Measurements from ENCODE around the gene PIBF1.
"Not testable (repeated sequence)": the region's sequence is repeated elsewhere in the genome, so short reads cannot be mapped to it uniquely, and the experiment has no call there.

PIBF1 gene

DNA sequence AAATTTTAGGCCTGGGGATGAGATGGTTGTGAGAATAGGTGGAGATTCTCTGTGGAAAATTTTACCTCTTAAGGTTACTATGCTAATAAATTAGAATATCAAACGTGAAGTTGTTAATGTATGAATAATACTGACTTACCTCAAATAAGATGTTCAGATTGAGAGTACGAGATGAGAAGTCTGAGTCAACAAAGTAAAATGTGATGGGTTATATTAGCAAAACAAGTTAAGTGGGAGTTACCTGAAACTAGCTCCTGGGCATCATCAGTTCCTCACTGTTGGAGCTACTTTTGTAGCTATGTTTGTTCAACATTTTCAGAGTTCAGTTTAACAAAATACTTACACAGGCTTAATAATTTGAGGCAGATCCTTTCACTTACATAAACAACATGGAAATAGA, 108.6 kb downstream of the PIBF1 start:
- no peak for DNase-seq (ENCODE audit: extremely low spot score)
- POLR2A ChIA-PET, result no interaction called here
- TF ChIP-seq, protein P1, sequence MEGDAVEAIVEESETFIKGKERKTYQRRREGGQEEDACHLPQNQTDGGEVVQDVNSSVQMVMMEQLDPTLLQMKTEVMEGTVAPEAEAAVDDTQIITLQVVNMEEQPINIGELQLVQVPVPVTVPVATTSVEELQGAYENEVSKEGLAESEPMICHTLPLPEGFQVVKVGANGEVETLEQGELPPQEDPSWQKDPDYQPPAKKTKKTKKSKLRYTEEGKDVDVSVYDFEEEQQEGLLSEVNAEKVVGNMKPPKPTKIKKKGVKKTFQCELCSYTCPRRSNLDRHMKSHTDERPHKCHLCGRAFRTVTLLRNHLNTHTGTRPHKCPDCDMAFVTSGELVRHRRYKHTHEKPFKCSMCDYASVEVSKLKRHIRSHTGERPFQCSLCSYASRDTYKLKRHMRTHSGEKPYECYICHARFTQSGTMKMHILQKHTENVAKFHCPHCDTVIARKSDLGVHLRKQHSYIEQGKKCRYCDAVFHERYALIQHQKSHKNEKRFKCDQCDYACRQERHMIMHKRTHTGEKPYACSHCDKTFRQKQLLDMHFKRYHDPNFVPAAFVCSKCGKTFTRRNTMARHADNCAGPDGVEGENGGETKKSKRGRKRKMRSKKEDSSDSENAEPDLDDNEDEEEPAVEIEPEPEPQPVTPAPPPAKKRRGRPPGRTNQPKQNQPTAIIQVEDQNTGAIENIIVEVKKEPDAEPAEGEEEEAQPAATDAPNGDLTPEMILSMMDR (IDR thresholded peaks at IDR 0.05; ENCODE audit: control extremely low read depth, extremely low read depth, low read depth, missing control alignments), result no peak
- CTCF ChIA-PET, result interaction anchor here (0.8 to 1.2 kb wide), 3 partner anchors 11 to 99 kb away, joined by 3 read pairs; no protein-coding TSS in a partner anchor

DNA sequence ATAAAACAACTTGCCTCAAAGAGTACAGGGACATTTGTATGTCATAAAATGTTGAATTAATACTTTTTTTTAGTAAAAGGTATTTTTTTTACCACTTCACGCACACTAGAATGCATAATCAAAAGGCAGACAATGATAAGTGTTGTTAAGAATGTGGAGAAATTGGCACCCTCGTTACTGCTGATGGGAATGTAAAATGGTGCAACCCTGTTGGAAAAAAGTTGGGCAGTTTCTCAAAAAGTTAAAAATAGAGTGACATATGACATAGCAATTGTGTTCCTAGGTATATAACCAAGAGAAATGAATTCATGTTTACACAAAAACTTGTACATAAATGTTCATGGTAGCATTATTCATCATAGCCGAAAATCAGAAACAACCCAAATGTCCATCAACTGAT, 109.5 kb downstream of the PIBF1 start:
- ChIA-PET CTCF (interaction anchor here (1.2 kb wide), 1 partner anchor 100 kb away, joined by 3 read pairs; no protein-coding TSS in a partner anchor), POLR2A (no interaction called here)
- TF ChIP-seq, protein P1 (IDR thresholded peaks at IDR 0.05; ENCODE audit: control extremely low read depth, extremely low read depth, low read depth, missing control alignments), result no peak
- no peak for DNase-seq (ENCODE audit: extremely low spot score)

DNA sequence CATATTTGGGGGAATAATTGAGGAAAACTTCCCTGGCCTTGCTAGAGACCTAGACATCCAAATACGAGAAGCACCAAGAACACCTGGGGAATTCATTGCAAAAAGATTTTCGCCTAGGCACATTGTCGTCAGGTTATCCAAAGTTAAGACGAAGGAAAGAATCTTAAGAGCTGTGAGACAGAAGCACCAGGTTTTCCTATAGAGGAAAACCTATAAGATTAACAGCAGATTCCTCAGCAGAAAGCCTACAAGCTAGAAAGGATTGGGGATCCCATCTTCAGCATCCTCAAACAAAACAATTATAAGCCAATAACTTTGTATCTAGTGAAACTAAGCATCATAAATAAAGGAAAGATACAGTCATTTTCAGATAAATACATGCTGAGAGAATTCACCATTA, 114.9 kb downstream of the PIBF1 start:
- DNase-seq (ENCODE audit: extremely low spot score), result no peak
- CTCF ChIA-PET, result interaction anchor here (0.9 to 1.5 kb wide), 3 partner anchors 14 to 364 kb away, joined by 3 to 4 read pairs (median 3); no protein-coding TSS in a partner anchor
- POLR2A ChIA-PET, result no interaction called here
- TF ChIP-seq, protein P1 (IDR thresholded peaks at IDR 0.05; ENCODE audit: control extremely low read depth, extremely low read depth, low read depth, missing control alignments), result no peak

DNA sequence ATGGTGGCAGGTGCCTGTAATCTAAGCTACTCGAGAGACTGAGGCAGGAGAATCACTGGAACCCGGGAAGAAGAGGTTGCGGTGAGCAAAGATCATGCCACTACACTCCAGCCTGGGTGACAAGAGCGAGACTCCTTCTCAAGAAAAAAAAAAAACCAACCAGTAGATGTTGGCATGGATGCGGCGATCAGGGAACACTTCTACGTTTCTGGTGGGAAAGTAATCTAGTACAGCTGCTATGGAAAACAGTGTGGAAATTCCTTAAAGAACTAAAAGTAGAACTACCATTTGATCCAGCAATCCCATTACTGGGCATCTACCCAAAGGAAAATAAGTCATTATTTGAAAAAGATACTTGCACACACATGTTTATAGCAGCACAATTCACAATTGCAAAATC, 119.6 kb downstream of the PIBF1 start:
- POLR2A ChIA-PET; DNase-seq (ENCODE audit: extremely low spot score): not testable (repeated sequence)
- CTCF ChIA-PET, result interaction anchor here (1.1 kb wide), 2 partner anchors 11 to 153 kb away, joined by 3 read pairs; no protein-coding TSS in a partner anchor

DNA sequence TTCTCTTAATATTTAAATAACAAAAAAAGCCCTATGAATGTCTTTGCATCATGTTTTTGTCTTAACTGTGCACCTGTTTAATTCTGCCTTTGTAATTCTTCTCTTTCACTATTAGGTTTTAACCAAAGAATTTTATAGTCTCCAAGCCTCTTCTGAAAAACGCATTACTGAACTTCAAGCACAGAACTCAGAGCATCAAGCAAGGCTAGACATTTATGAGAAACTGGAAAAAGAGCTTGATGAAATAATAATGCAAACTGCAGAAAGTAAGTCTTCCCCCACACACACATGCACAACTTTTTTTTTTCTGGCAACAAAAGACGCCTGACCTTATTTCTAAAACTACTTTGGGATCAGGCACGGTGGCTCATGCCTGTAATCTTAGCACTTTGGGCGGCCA, 126.5 kb downstream of the PIBF1 start:
- no peak for DNase-seq (ENCODE audit: extremely low spot score)
- ChIA-PET POLR2A (no interaction called here), CTCF (no interaction called here)
- TF ChIP-seq, protein P1 (IDR thresholded peaks at IDR 0.05; ENCODE audit: control extremely low read depth, extremely low read depth, low read depth, missing control alignments), result no peak

DNA sequence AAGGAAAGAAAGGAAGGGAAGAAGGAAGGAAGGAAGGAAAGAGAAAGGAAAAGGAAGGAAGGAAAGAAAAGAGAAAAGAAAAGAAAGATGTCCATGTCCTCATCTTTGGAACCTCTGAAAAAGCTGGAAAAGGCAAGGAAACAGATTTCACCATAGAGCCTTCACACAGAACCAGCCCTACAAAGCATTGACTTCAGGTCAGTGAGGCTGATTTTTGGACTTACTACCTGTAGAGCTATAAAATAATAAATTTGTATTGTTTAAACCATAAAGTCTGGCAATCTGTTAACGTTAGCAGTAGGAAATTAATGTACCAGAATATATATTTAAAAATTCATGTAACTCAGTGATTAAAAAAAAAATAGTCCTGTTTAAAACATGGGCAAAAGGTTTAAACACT, 130.0 kb downstream of the PIBF1 start:
- POLR2A ChIA-PET, result no interaction called here
- TF ChIP-seq, protein P1 (IDR thresholded peaks at IDR 0.05; ENCODE audit: control extremely low read depth, extremely low read depth, low read depth, missing control alignments), result no peak
- no peak for DNase-seq (ENCODE audit: extremely low spot score)
- CTCF ChIA-PET, result no interaction called here

DNA sequence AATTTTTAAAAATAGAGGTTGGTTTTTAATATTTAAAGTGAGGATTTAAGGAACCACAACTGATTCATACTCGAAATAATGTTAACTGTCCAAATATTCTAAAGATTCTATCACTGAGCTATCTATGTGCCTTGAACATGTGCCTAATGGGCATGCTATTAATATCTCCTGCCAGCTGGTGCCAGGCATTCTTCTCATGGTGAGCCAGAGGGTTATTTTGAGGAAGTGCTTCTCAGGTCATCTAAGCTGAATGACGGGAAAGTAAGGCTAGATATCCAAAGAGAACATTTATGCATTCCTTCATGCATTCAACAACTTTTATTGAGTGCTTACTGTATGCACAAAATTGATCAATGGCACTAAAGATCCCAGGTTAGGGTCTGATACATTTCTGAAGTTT, 138.2 kb downstream of the PIBF1 start:
- ChIA-PET CTCF (no interaction called here), POLR2A (no interaction called here)
- TF ChIP-seq, protein P1 (IDR thresholded peaks at IDR 0.05; ENCODE audit: control extremely low read depth, extremely low read depth, low read depth, missing control alignments), result no peak
- DNase-seq (ENCODE audit: extremely low spot score), result no peak

All from GM10248 (cell line).